ENCODE results near the gene FARS2. TPM values are rescaled to one million over a fixed set of nuclear protein-coding genes. Genes with fewer than 3 reads are reported as not detected.

The FARS2 gene
- total RNA-seq, 2 experiments from 2014 or later: 13.8 to 14.3 TPM

- no peak overlapping the region for H3K27ac ChIP-seq (ENCODE audit: low read depth, low read length, poor library complexity, severe bottlenecking)
- H3K9me3 ChIP-seq (ENCODE audit: low read length): no peaks in the 10 kb centered on the region
- peaks cover 4% of the 10 kb centered on the region; the same call in 1 of the 2 replicates for H3K36me3 ChIP-seq (ENCODE audit: insufficient read depth, low read length)
- intact Hi-C loops (cut with micrococcal nuclease; ENCODE audit: unreplicated experiment): no loop called here
- H3K4me1 ChIP-seq (ENCODE audit: insufficient read depth, low read length, poor library complexity, severe bottlenecking): no peaks in the 10 kb centered on the region
- no TSS peak for BruUV-seq (replicated peaks)
- no peaks in the 10 kb centered on the region for H3K9me2 ChIP-seq (ENCODE audit: insufficient read depth, low read length)
- TF ChIP-seq CTCF (conservative IDR thresholded peaks at IDR 0.05; ENCODE audit: low read length): no peak
- TF ChIP-seq EZH2phosphoT487 (IDR thresholded peaks at IDR 0.05; ENCODE audit: borderline replicate concordance, low read depth, low read length): no peak
- H3K4me2 ChIP-seq (ENCODE audit: low read length): no peak overlapping the region
- ChIA-PET POLR2A (no interaction called here), CTCF (ENCODE audit: unreplicated experiment) (interaction anchor here (1.1 kb wide), 1 partner anchor 22 kb away, joined by 3 read pairs; no protein-coding TSS in a partner anchor)
- H3K4me3 ChIP-seq (ENCODE audit: low read depth, low read length, poor library complexity, severe bottlenecking): no peak overlapping the region
- 0 out of 2 replicates have a peak, but pooled peaks cover 6% of the 10 kb centered on the region for H4K20me1 ChIP-seq (ENCODE audit: insufficient read depth, low read length)
- H2AFZ ChIP-seq (ENCODE audit: low read length): no peak overlapping the region
- no peaks in the 10 kb centered on the region for H3K79me2 ChIP-seq (ENCODE audit: insufficient read depth, low read depth, low read length)
- DNase-seq (ENCODE audit: low spot score): no peak
These were observed 18.2 kb upstream of the FARS2 start for GRCh38 chr6:5243069-5243468.

DNA sequence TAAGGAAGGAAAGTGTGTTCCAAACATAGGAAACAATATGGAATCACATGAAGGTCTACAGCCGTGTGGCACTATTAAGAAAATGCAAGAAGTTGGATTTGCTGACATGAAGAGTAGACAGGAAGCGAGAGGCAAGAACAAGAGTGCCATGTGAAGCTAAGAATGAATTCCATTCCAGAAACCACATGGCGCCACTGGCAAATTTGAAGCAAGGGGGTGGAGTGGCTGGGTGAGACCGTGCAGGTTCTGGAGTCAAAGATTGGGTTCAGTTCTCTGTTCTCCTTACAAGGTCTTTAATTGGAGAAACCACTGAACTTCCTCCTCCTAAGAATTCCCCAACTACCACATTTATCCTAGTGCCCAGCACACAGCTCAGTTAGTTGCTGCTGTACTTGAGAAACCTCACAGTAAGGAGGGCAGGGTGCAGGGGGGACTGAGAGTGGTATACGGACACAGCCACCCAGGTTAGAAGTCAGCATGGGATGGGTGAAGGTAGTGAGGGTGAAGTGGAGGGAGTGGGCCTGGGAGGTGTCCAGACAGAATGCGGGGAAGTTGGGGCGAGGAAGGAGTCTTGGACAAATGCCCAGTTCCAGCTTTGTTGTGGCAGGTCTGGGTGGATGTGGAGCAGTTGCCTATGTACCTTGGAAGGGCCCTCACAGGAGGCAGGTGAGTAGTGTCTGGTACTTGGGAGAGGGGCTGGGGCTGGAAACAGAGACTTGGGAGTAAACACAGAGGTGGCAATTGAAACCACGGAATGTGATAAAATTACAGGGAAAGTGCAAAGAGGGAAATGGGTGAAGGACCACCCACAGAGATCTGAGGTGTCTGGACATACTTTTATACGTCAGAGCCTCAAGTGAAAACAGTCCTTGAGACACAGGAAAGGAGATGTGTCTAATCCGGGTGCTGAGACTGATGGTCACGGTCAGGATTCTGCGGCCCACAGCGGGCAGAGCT, 14.9 kb upstream of the FARS2 start:
- Histone ChIP-seq H4K20me1 (ENCODE audit: insufficient read depth, low read length) (peaks cover 6% of the 10 kb centered on the region; the same call in 1 of the 2 replicates), H3K9me2 (ENCODE audit: insufficient read depth, low read length) (no peaks in the 10 kb centered on the region), H3K36me3 (ENCODE audit: insufficient read depth, low read length) (peaks cover 12% of the 10 kb centered on the region), H3K79me2 (ENCODE audit: insufficient read depth, low read depth, low read length) (peaks cover 12% of the 10 kb centered on the region; the same call in 1 of the 2 replicates), H3K9me3 (ENCODE audit: low read length) (0 out of 2 replicates have a peak, but pooled peaks cover 4% of the 10 kb centered on the region), H3K27ac (ENCODE audit: low read depth, low read length, poor library complexity, severe bottlenecking) (no peak overlapping the region), H3K4me3 (ENCODE audit: low read depth, low read length, poor library complexity, severe bottlenecking) (no peak overlapping the region), H3K4me1 (ENCODE audit: insufficient read depth, low read length, poor library complexity, severe bottlenecking) (no peaks in the 10 kb centered on the region), H3K4me2 (ENCODE audit: low read length) (no peak overlapping the region), H2AFZ (ENCODE audit: low read length) (no peak overlapping the region)
- intact Hi-C loops (cut with micrococcal nuclease; ENCODE audit: unreplicated experiment): no loop called here
- BruUV-seq (replicated peaks): no TSS peak
- no peak for DNase-seq (ENCODE audit: low spot score)
- TF ChIP-seq CTCF (conservative IDR thresholded peaks at IDR 0.05; ENCODE audit: low read length) (no peak), EZH2phosphoT487 (IDR thresholded peaks at IDR 0.05; ENCODE audit: borderline replicate concordance, low read depth, low read length) (no peak)
- CTCF ChIA-PET (ENCODE audit: unreplicated experiment): no interaction called here
- POLR2A ChIA-PET: interaction anchor here (0.9 kb wide), 1 partner anchor 29 kb away, joined by 3 read pairs; no protein-coding TSS in a partner anchor
